Astrocyte of the hippocampus (primary cell): ENCODE results near the gene QARS1.
A peak's percentile ranks its signal among the peaks of the same experiment; 100 is the strongest.

ENCODE experiments used
- DNase-seq: peaks from one replicate; pipeline ENCODE4 v3.0.0; 2011; ENCODE audit warnings: low read depth, low spot score

QARS1 gene

GRCh38 chr3:49104427-49105291 is at the start of gene QARS1:
QARS1 (minus strand) TSS chr3:49104757; CDS start chr3:49104733, 24 bp downstream.
- DNase-seq, result peak; percentile 97

GRCh38 chr3:49153349-49153912 is 48.9 kb upstream of the QARS1 start:
- no peak for DNase-seq

DNA sequence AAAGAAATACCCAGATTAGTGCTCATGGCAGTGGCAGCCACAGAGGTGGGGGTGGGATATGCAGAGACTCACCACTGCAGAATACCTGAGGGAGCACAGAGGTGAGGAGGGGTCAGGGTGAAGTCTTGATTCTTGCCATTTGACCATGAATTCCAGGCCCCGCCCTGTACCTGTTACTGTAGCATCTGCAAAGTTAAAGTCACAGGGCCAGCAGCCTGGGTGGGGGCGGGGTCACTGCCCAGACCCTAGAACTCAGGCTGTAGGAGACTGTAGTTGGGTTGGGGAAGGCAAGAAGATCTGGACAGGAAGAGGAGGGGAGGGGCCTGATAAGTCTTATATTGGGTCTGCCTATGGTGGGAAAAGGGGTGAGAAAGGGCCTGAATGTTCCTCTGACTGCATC is 47.1 kb upstream of the QARS1 start:
- no peak for DNase-seq

- no peak for DNase-seq
Measured at GRCh38 chr3:49148159-49148558, 43.6 kb upstream of the QARS1 start.

DNA sequence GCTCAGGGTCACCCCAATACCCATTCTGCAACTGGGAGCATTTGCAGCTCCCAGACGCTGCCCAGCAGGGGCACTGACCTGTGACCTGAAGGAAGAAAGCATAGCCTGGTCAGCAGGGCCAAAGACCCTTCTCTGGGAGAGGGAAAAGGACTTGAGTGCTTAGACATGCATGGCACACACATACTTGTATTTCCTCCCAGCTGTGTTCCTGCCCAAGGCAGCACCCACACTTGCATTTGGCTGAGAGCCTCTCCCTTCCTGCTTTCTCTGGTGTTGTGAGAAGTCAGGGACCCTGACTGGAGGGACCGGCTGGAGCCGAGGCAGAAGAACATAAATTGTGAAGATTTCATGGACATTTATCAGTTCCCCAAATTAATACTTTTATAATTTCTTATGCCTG is 35.5 kb upstream of the QARS1 start:
- no peak for DNase-seq

- no peak for DNase-seq
Measured at GRCh38 chr3:49135499-49135898, 30.9 kb upstream of the QARS1 start.

DNA sequence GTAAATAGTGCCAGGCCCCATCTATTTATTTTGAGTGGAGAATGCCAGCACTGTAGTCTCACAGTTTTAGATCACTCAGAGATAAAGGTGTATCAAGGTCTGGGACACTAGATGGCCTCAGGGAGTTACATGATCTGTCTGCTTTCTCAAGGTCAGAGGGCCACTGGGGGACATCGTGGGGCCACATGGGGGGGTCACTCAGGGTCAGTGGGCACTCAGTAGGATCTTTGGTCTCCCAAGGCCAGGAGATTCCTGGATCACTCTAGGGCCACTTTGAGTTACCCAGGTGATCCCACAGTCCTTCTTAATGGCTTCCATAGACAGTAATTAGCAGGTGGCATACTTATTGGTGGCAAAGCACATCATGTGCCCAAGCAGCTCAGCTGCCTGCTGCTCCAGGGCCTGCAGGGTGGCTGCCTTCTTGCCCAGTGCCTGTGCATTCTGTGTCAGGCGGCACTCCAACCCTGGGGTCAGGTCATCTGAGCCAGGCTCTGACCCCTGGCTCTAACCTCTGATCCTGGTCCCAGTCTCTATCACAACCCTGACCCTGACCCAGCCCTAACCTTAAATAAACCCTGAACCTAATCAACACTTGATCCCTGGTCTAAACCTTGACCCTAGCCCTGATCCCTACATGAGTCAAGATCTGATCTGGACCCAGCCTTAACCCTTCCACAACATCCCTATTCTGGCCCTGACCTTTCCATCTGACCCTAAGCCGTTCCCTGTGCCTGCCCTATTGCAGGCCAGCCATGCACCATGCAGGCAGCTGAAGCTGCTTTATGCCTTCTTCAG is 30.1 kb upstream of the QARS1 start:
- DNase-seq, result no peak

- peak; percentile 96 for DNase-seq
Measured at GRCh38 chr3:49133226-49133951, 28.8 kb upstream of the QARS1 start.

DNA sequence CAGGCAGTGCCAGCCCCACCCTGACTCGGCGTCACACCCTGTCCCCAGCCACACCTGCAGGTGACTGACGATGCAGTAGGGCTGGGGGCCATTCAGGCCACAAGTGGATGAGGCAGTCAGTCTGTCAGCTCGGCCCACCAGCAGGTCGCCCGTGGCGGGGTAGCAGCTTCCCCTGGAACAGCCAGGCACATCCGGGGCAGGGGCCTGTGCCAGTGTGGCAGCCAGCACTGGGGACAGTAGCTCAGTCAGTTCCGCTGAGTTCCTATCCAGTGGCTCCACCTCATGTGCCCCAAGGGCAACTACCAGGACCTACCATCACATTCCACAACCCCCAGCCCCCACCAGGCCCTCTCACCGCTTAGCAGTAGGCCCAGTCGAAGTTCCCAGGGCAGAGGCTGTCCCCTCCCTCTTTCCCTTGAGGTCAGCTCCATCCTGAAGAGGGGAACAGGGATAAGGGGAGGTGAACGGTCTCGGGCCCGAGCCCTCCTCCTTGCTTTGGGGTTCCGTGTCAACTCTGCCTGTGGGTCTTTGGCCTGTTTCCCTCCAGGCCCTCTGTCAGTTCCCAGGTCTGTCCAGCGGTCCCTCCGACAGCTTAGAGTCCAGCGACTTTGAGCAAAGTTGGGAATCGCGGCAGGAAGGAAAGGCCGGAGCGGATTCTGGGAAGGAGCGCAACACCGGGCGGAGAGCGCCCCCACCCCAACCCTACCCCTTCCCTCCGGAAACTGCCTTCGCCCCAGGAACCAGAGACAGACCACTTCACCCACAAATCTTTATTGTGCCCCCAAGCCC is 28.1 kb upstream of the QARS1 start, which contains the start of gene LAMB2:
LAMB2 (minus strand) TSS at position 614 of the 789 bp plus-strand sequence; CDS start at position 431, 183 bp downstream.
- DNase-seq, result peak; percentile 93

DNA sequence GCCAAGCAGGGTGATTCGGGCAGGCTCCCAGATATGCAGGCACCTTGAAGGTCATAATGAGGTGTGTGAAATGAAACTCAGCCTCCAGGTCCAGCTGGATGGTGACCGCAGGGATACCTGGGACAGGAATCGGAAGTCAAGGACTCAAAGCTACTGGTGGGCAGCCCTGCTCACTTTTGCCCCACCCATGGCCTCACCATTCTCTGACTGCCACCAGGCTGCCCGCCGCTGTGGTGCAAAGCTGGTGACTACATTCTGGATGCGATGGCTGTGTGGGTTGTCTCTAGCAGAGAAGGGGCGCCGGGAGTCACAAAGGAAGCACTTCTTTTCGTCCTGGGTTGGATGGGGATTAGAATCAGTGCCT is 27.5 kb upstream of the QARS1 start:
- peak; percentile 13 for DNase-seq

- DNase-seq, result no peak
Measured at GRCh38 chr3:49131576-49131975, 27.0 kb upstream of the QARS1 start.

DNA sequence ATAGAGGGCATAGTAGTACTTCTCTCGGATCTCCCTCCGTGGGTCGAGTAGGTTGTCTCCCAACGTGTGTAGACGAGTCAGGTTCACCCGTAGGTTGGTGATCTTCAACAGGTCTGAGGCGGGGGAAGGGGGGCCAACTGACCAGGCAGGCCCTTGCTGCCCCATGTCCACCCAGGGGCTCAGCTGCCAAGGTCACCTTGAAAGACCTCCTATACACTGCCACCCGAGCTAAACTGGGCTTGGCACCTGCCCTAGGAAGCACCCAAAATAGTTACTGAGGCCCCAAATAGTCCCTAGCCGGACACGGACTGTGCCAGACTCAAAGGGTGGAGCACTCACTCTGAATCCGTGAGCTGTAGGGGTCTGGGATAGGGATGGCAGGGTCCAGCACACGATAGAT is 26.5 kb upstream of the QARS1 start:
- no peak for DNase-seq

DNA sequence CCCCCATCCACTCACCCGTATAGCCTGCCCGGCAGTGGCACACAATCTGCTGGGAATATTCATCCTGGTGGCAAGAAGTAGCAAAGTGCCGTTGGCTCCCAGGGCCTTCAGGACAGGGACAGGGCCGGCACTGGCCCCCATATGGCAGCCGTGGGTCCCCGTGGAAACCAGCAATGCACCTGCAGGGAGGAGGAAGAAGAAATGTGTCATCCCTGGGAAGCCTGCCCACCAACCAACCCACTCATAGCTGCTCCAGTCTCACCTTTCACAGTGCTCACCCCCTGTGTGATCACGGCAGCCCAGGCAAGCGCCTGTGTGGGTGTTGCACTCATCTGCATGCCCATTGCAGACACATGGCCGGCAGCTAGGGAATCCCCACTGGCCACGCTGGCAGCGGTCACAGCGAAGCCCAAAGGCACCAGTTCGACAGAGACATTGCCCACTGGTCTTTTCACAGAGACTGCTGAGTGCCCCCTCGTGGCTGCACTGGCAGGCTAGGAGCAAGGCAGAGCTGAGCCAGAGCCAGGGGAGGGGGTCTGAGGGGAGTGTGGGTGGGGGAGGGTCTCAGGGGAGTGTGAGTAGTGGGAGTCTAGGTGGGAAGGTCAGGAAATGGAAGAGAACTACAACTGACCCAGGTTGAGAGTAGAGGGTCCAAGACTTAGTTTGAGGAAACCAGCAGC is 20.6 kb upstream of the QARS1 start:
- peak; percentile 9 for DNase-seq

DNA sequence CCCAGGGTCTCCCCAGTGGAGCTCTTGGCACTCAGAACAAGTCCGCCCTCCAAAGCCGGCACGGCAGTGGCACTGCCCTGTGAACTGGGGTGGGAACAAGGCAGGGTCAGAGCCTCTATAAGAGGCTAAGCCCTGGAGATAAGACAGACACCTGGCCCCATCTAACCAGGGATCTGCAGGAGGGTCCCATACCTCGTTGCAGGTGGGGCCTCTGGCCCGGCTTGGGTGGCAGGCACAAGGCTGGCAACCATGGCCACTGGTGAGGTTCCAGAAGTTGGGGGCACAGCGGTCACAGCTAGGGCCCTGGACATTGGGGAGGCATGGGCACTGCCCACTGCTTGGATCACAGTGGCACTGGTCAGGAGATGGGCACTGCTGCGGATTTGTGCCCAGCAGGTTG is 19.6 kb upstream of the QARS1 start:
- no peak for DNase-seq

DNA sequence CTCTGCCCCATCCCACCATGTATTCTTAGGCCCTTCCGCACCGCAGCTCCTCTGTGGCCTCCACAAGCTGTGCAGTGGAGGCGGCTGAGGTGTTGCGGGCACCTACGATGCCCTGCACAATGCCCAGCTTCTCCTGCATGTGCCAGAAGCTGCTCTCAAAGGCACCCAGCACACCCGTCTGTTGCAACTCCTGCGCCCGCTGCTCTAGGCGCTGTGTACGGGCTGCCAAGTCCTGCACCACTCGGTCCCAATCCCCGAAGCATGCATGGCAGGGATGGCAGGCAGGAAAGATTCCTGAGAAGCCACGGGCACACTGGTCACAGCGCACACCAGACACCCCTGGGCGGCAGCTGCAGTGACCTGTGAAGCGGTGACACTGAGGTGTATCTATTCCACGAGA is 19.1 kb upstream of the QARS1 start:
- DNase-seq, result no peak

- DNase-seq, result no peak
Measured at GRCh38 chr3:49122886-49123545, 18.5 kb upstream of the QARS1 start.

- no peak for DNase-seq
Measured at GRCh38 chr3:49122451-49122850, 17.9 kb upstream of the QARS1 start.

DNA sequence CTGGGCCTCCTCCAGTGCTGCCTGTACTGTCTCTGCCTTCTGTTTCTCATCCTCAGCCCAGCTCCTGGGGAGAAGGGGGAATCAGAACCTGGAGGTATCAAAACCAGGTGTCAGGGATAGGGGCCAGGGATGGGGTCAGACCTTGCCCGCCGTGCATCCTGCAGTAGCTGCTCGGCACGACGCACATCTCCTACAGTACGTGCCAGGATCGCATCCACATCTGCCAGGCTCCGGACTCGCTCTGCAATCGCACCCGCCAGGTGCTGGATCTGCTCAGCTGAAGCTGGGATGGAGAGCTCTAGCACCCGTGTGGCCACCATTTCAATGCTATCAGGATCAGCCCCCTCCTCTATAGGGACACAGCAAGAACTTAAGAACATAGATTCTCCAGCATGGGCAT is 17.5 kb upstream of the QARS1 start:
- DNase-seq, result no peak

- no peak for DNase-seq
Measured at GRCh38 chr3:49121132-49121736, 16.7 kb upstream of the QARS1 start.
